ENCODE measurements around the gene KIR2DL3.
"Not testable (repeated sequence)": the region's sequence is repeated elsewhere in the genome, so short reads cannot be mapped to it uniquely, and the experiment has no call there.

DNA sequence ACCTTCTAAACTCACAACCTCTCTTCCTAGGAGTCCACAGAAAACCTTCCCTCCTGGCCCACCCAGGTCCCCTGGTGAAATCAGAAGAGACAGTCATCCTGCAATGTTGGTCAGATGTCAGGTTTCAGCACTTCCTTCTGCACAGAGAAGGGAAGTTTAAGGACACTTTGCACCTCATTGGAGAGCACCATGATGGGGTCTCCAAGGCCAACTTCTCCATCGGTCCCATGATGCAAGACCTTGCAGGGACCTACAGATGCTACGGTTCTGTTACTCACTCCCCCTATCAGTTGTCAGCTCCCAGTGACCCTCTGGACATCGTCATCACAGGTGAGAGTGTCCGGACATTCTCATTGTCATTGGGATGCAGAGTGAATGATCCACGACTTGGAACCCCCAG is 3.6 kb downstream of the KIR2DL3 start:
- TF ChIP-seq, protein P1, sequence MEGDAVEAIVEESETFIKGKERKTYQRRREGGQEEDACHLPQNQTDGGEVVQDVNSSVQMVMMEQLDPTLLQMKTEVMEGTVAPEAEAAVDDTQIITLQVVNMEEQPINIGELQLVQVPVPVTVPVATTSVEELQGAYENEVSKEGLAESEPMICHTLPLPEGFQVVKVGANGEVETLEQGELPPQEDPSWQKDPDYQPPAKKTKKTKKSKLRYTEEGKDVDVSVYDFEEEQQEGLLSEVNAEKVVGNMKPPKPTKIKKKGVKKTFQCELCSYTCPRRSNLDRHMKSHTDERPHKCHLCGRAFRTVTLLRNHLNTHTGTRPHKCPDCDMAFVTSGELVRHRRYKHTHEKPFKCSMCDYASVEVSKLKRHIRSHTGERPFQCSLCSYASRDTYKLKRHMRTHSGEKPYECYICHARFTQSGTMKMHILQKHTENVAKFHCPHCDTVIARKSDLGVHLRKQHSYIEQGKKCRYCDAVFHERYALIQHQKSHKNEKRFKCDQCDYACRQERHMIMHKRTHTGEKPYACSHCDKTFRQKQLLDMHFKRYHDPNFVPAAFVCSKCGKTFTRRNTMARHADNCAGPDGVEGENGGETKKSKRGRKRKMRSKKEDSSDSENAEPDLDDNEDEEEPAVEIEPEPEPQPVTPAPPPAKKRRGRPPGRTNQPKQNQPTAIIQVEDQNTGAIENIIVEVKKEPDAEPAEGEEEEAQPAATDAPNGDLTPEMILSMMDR (IDR thresholded peaks at IDR 0.05) = not testable (repeated sequence)
- not testable (repeated sequence) for TF ChIP-seq POLR2A (IDR thresholded peaks at IDR 0.05)
